OCI-LY3 (cell line): ENCODE results near the gene STARD5.

ENCODE experiments used
- EZH2phosphoT487 ChIP-seq: fragments of 200-600 bp; shearing (Covaris generic); IDR thresholded peaks from 2 replicates; pipeline ENCODE4 v1.6.1; 2018; ENCODE audit warnings: antibody characterized with exemption, mixed run types, low read depth
- TF ChIP-seq, protein P1 (sequence below): fragments of 200-600, 300-600 bp; sonication (generic); IDR thresholded peaks from 2 replicates; pipeline ENCODE4 v1.5.1; 2014; ENCODE audit warnings: antibody characterized with exemption, low read length, low read depth

GRCh38 chr15:81362790-81363189 is 38.8 kb upstream of the STARD5 start:
- TF ChIP-seq, protein P1, sequence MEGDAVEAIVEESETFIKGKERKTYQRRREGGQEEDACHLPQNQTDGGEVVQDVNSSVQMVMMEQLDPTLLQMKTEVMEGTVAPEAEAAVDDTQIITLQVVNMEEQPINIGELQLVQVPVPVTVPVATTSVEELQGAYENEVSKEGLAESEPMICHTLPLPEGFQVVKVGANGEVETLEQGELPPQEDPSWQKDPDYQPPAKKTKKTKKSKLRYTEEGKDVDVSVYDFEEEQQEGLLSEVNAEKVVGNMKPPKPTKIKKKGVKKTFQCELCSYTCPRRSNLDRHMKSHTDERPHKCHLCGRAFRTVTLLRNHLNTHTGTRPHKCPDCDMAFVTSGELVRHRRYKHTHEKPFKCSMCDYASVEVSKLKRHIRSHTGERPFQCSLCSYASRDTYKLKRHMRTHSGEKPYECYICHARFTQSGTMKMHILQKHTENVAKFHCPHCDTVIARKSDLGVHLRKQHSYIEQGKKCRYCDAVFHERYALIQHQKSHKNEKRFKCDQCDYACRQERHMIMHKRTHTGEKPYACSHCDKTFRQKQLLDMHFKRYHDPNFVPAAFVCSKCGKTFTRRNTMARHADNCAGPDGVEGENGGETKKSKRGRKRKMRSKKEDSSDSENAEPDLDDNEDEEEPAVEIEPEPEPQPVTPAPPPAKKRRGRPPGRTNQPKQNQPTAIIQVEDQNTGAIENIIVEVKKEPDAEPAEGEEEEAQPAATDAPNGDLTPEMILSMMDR: no peak
- no peak for TF ChIP-seq EZH2phosphoT487
